ENCODE data around the gene ALOX5.

DNA sequence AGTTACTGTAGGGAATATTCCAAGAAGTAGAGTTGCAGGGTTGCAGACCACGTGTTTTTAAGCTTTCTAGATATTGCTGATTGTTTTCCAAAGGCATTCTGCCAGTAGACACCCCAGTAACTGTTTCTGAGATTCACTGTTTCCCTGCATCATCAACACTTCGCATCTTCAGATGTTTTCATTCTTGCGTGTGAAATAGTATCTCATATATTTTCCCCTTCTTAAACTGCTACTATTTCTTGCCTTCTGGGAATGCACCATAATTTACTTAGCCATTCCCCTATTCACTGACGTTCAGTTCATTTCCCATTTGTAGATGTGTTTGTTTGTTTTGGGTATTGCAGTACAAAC is 30.7 kb downstream of the ALOX5 start:
- TF ChIP-seq, protein P1, sequence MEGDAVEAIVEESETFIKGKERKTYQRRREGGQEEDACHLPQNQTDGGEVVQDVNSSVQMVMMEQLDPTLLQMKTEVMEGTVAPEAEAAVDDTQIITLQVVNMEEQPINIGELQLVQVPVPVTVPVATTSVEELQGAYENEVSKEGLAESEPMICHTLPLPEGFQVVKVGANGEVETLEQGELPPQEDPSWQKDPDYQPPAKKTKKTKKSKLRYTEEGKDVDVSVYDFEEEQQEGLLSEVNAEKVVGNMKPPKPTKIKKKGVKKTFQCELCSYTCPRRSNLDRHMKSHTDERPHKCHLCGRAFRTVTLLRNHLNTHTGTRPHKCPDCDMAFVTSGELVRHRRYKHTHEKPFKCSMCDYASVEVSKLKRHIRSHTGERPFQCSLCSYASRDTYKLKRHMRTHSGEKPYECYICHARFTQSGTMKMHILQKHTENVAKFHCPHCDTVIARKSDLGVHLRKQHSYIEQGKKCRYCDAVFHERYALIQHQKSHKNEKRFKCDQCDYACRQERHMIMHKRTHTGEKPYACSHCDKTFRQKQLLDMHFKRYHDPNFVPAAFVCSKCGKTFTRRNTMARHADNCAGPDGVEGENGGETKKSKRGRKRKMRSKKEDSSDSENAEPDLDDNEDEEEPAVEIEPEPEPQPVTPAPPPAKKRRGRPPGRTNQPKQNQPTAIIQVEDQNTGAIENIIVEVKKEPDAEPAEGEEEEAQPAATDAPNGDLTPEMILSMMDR (IDR thresholded peaks at IDR 0.05), result no peak
- TF ChIP-seq EZH2 (IDR thresholded peaks at IDR 0.05) (no peak), EZH2phosphoT487 (IDR thresholded peaks at IDR 0.05) (no peak)
